ENCODE measurements around the gene ACP6. TPM values are rescaled to one million over a fixed set of nuclear protein-coding genes. Genes with fewer than 3 reads are reported as not detected.

Gene ACP6
- total RNA-seq, 1 donor from 2014 or later = 3.5 TPM

DNA sequence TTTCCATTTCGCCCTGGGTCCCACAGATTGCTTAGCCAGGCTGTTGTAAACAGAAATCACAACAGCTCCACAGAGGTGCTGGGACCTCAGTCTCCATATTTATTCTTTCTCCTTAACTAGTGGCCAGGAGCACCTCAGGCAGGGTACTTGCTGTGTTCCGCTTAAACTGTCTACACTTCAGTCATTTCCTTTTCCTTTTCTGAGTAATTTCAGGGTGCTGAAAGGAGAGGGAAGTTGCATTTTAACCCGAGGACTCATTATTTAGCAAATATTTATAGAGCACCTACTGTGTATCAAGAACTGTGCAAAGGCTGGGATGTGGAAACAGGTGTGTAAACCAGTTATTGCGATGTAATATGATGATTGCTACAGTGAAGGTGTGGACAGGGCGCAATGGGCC, 41.9 kb downstream of the ACP6 start:
- TF ChIP-seq, protein P1, sequence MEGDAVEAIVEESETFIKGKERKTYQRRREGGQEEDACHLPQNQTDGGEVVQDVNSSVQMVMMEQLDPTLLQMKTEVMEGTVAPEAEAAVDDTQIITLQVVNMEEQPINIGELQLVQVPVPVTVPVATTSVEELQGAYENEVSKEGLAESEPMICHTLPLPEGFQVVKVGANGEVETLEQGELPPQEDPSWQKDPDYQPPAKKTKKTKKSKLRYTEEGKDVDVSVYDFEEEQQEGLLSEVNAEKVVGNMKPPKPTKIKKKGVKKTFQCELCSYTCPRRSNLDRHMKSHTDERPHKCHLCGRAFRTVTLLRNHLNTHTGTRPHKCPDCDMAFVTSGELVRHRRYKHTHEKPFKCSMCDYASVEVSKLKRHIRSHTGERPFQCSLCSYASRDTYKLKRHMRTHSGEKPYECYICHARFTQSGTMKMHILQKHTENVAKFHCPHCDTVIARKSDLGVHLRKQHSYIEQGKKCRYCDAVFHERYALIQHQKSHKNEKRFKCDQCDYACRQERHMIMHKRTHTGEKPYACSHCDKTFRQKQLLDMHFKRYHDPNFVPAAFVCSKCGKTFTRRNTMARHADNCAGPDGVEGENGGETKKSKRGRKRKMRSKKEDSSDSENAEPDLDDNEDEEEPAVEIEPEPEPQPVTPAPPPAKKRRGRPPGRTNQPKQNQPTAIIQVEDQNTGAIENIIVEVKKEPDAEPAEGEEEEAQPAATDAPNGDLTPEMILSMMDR (IDR thresholded peaks at IDR 0.05; ENCODE audit: partially characterized antibody, unreplicated experiment) = no peak
- peaks cover 5% of the 10 kb centered on the region for H3K4me1 Mint-ChIP-seq (ENCODE audit: low read depth, unreplicated experiment)
- no peak overlapping the region for H3K4me3 Mint-ChIP-seq (ENCODE audit: unreplicated experiment)
- H3K9me3 Mint-ChIP-seq (ENCODE audit: unreplicated experiment) = peaks cover 2% of the 10 kb centered on the region
- H3K27me3 Mint-ChIP-seq (ENCODE audit: unreplicated experiment) = no peaks in the 10 kb centered on the region
- no peak for DNase-seq
- no peak overlapping the region for H3K27ac Mint-ChIP-seq (ENCODE audit: unreplicated experiment)
- H3K36me3 Mint-ChIP-seq (ENCODE audit: unreplicated experiment) = no peaks in the 10 kb centered on the region

DNA sequence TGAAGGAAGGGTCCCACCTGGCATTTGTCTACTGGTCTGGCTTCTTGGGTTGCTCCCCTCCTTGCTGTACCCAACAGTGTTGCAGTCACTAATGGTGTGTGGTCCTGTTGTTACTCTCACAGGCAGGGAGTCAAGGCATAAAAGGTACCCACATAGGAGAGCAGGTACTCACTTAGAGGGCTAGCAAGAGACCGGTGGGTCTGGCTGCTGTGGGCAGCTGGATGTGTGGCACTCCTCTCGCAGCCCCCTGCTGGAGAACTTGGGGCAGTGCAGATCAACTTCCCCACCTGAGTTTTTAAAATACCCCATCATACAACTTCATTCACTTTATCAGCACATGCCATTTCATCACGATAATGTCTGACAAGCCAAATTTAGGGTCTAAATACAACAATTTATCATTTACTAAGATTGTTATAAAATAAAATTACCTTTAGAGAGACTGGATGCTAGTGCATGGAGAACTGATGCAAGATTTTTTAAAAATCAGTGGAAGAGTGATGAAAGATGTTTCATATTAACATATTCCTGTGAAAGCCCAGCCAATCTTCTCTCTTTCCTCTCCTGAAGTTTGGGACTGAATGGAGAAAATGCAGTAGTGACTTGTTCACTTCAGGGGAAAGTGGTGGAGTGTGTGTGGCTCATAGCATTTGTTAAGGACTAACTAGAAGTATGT, 42.8 kb downstream of the ACP6 start:
- TF ChIP-seq, protein P1 (IDR thresholded peaks at IDR 0.05; ENCODE audit: partially characterized antibody, unreplicated experiment) = peak; percentile 92
- Mint-ChIP-seq H3K9me3 (ENCODE audit: unreplicated experiment) (peaks cover 2% of the 10 kb centered on the region), H3K36me3 (ENCODE audit: unreplicated experiment) (no peaks in the 10 kb centered on the region), H3K4me3 (ENCODE audit: unreplicated experiment) (no peak overlapping the region), H3K27me3 (ENCODE audit: unreplicated experiment) (no peaks in the 10 kb centered on the region), H3K4me1 (ENCODE audit: low read depth, unreplicated experiment) (peaks cover 5% of the 10 kb centered on the region), H3K27ac (ENCODE audit: unreplicated experiment) (no peak overlapping the region)
- peak; percentile 59 for DNase-seq

DNA sequence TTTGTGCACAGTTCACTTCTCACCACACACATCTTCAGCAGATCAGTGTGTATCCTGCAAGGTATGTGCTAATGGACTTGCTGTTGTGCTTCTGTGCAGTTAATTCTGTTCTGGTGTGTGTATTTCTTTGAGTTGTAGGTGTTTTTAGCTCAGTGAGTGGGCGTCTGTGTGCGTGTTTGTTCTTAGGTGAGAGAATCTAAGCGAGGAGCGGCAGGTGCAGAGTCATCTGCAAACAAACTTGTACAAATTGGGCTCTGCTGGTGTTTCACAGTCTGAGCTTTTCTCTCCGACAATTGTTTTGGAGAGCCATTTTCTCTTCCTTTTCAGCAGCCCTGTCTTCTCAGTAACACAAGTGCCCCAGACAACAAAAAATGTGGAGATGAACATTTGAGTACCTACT, 43.6 kb downstream of the ACP6 start:
- TF ChIP-seq, protein P1 (IDR thresholded peaks at IDR 0.05; ENCODE audit: partially characterized antibody, unreplicated experiment) = no peak
- peaks cover 2% of the 10 kb centered on the region for H3K27me3 Mint-ChIP-seq (ENCODE audit: unreplicated experiment)
- H3K4me1 Mint-ChIP-seq (ENCODE audit: low read depth, unreplicated experiment) = peaks cover 5% of the 10 kb centered on the region
- H3K9me3 Mint-ChIP-seq (ENCODE audit: unreplicated experiment) = peaks cover 2% of the 10 kb centered on the region
- DNase-seq = no peak
- no peak overlapping the region for H3K27ac Mint-ChIP-seq (ENCODE audit: unreplicated experiment)
- H3K36me3 Mint-ChIP-seq (ENCODE audit: unreplicated experiment) = no peaks in the 10 kb centered on the region
- H3K4me3 Mint-ChIP-seq (ENCODE audit: unreplicated experiment) = no peak overlapping the region

DNA sequence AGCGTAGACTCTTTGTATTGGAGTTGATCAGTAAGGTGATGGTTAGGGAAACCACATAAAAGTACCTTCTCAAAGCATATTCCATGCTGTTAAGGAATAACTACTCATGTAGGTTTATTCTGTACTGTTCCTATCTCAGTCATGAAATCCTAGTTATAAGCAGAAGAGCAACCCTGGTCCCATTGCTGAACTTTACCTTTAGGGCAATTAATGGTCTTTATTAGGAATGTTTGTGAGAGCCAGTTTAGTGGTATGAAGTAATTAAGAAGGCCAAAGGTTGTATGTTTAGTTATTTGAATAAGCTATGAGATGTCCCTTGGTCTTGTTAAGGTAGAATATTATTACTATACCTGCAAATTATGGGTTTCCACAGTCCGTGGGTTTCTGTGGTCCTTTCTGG, 44.0 kb downstream of the ACP6 start:
- Mint-ChIP-seq H3K4me3 (ENCODE audit: unreplicated experiment) (no peak overlapping the region), H3K27ac (ENCODE audit: unreplicated experiment) (no peak overlapping the region), H3K9me3 (ENCODE audit: unreplicated experiment) (peaks cover 2% of the 10 kb centered on the region), H3K36me3 (ENCODE audit: unreplicated experiment) (no peaks in the 10 kb centered on the region), H3K27me3 (ENCODE audit: unreplicated experiment) (peaks cover 2% of the 10 kb centered on the region), H3K4me1 (ENCODE audit: low read depth, unreplicated experiment) (peaks cover 5% of the 10 kb centered on the region)
- DNase-seq = no peak
- TF ChIP-seq, protein P1 (IDR thresholded peaks at IDR 0.05; ENCODE audit: partially characterized antibody, unreplicated experiment) = no peak

DNA sequence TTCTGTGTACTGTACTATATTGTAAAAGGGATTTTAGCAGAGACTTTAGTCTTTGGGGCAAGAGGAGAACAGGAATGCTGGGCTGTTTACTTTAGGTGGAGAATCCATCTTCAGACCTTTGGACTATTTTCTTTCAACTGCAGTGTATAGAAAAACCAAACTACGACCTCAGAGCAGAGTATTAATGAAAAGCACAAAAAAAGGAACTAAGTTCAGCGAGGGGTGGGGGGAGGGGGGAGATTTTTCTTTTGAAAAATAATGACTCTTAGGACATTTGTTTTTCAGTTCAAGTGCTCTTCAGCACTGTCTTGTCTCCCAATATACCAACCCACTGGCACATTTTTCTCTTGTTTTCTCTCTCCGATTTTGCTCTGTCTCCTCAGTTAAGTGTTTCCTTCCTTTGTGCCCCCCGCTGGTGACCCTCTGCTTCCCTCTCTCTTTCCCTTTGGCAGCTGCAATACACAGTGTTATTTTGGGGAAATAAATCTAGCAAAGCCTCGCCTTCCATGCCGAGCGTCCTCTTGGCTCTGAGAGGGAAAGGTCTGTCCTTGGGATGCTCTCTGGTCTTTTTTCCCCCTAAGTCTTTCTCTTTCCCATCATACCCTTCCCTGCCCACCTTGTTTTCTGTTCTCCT, 44.8 kb downstream of the ACP6 start:
- H3K36me3 Mint-ChIP-seq (ENCODE audit: unreplicated experiment) = no peaks in the 10 kb centered on the region
- DNase-seq = no peak
- H3K9me3 Mint-ChIP-seq (ENCODE audit: unreplicated experiment) = peaks cover 2% of the 10 kb centered on the region
- H3K4me1 Mint-ChIP-seq (ENCODE audit: low read depth, unreplicated experiment) = peaks cover 4% of the 10 kb centered on the region
- H3K4me3 Mint-ChIP-seq (ENCODE audit: unreplicated experiment) = no peak overlapping the region
- TF ChIP-seq, protein P1 (IDR thresholded peaks at IDR 0.05; ENCODE audit: partially characterized antibody, unreplicated experiment) = no peak
- no peak overlapping the region for H3K27ac Mint-ChIP-seq (ENCODE audit: unreplicated experiment)
- H3K27me3 Mint-ChIP-seq (ENCODE audit: unreplicated experiment) = peaks cover 2% of the 10 kb centered on the region
